H1 (cell line): ENCODE measurements around the gene IYD.

Source experiments
- CTCF ChIP-seq, 3 experiments: IDR thresholded peaks; 1 replicate in 2 of 3; 2 replicates in 1 of 3; pipeline versions ENCODE4 v1.5.1 to v1.6.1; 2011; ENCODE audit warnings: low read length in 3 of 3, mild to moderate bottlenecking in 3 of 3, inconsistent platforms in 2 of 3, low read depth in 1 of 3, moderate library complexity in 1 of 3; ENCODE audit not compliant: insufficient read depth in 1 of 3; ENCODE audit errors: control extremely low read depth in 1 of 3
- EP300 ChIP-seq, 2 experiments: IDR thresholded peaks; 1 replicate in 1 of 2; 2 replicates in 1 of 2; pipeline ENCODE4 v1.6.1; 2011 to 2012; ENCODE audit warnings: low read depth in 2 of 2, low read length in 2 of 2, mild to moderate bottlenecking in 2 of 2, borderline replicate concordance in 1 of 2, inconsistent platforms in 1 of 2, moderate library complexity in 1 of 2
- EZH2 ChIP-seq: fragments of 200-600 bp; sonication (generic); IDR thresholded peaks from 2 replicates; pipeline ENCODE4 v1.7.1; 2012; ENCODE audit warnings: low read depth, mild to moderate bottlenecking, moderate library complexity, low read length, inconsistent platforms; ENCODE audit not compliant: severe bottlenecking
- POLR2AphosphoS5 ChIP-seq: IDR thresholded peaks from 2 replicates; pipeline ENCODE4 v1.6.1; 2011; ENCODE audit warnings: low read depth, low read length
- RAD21 ChIP-seq, 2 experiments: IDR thresholded peaks in 1 of 2; conservative IDR thresholded peaks in 1 of 2; 2 replicates each; pipeline ENCODE4 v1.6.1; 2011; ENCODE audit warnings: low read depth in 2 of 2, low read length in 2 of 2, improper control_type of control experiment in 1 of 2, inconsistent platforms in 1 of 2, mild to moderate bottlenecking in 1 of 2, moderate library complexity in 1 of 2
- SIN3A ChIP-seq, 2 experiments: IDR thresholded peaks in 1 of 2; conservative IDR thresholded peaks in 1 of 2; 2 replicates each; pipeline ENCODE4 v1.6.1; 2011 to 2012; ENCODE audit warnings: low read length in 2 of 2, improper control_type of control experiment in 1 of 2, low read depth in 1 of 2, mild to moderate bottlenecking in 1 of 2
- SP2 ChIP-seq: IDR thresholded peaks from 2 replicates; pipeline ENCODE4 v1.6.1; 2012; ENCODE audit warnings: mild to moderate bottlenecking, low read length, inconsistent platforms
- SUZ12 ChIP-seq: fragments of 200-600 bp; sonication (generic); IDR thresholded peaks from 2 replicates; pipeline ENCODE4 v1.6.1; 2012; ENCODE audit warnings: mild to moderate bottlenecking, inconsistent platforms, low read length, moderate library complexity, mixed read lengths
- TEAD4 ChIP-seq: IDR thresholded peaks from 2 replicates; pipeline ENCODE4 v1.6.1; 2012; ENCODE audit warnings: low read depth, low read length, inconsistent platforms, mixed read lengths
- ZNF274 ChIP-seq: IDR thresholded peaks from 2 replicates; pipeline ENCODE4 v1.7.0; 2012; ENCODE audit warnings: low read length, borderline replicate concordance; ENCODE audit errors: extremely low read depth
- TF ChIP-seq, protein P1 (sequence below): IDR thresholded peaks from 2 replicates; pipeline ENCODE4 v1.6.1; 2011; ENCODE audit warnings: low read length, improper control_type of control experiment

- TF ChIP-seq CTCF (IDR thresholded peaks at IDR 0.05; ENCODE audit: control extremely low read depth in 1 of 3, insufficient read depth in 1 of 3, low read depth in 1 of 3, low read length in 3 of 3) (no peak), SUZ12 (no peak), TEAD4 (no peak), ZNF274 (no peak), SP2 (no peak), EZH2 (no peak), SIN3A (conservative IDR thresholded peaks at IDR 0.05 in 1 of 2, IDR thresholded peaks at IDR 0.05 in 1 of 2; ENCODE audit: low read depth in 1 of 2, low read length in 2 of 2) (no peak), EP300 (IDR thresholded peaks at IDR 0.05; ENCODE audit: borderline replicate concordance in 1 of 2, low read depth in 2 of 2, low read length in 2 of 2) (no peak), RAD21 (IDR thresholded peaks at IDR 0.05 in 1 of 2, conservative IDR thresholded peaks at IDR 0.05 in 1 of 2; ENCODE audit: low read depth in 2 of 2, low read length in 2 of 2) (no peak), POLR2AphosphoS5 (no peak)
- TF ChIP-seq, protein P1, sequence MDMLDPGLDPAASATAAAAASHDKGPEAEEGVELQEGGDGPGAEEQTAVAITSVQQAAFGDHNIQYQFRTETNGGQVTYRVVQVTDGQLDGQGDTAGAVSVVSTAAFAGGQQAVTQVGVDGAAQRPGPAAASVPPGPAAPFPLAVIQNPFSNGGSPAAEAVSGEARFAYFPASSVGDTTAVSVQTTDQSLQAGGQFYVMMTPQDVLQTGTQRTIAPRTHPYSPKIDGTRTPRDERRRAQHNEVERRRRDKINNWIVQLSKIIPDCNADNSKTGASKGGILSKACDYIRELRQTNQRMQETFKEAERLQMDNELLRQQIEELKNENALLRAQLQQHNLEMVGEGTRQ = no peak
Measured at GRCh38 chr6:150366118-150366778, 2.6 kb upstream of the IYD start.
